PC-3 (cell line): ENCODE results near the gene FGF1.

Experiments
- CTCF ChIP-seq: fragments of 300-600 bp; sonication (generic); conservative IDR thresholded peaks from 2 replicates; pipeline ENCODE4 v1.5.1; 2017; ENCODE audit warnings: antibody characterized with exemption, low read depth, mild to moderate bottlenecking, low read length
- EZH2 ChIP-seq: fragments of 300-600 bp; sonication (generic); IDR thresholded peaks from one replicate; pipeline ENCODE4 v1.6.1; 2017; ENCODE audit warnings: antibody characterized with exemption, mild to moderate bottlenecking, low read length; ENCODE audit not compliant: unreplicated experiment

- TF ChIP-seq CTCF (no peak), EZH2 (no peak)
Measured at GRCh38 chr5:142600611-142601358, 85.1 kb downstream of the FGF1 start.
